ENCODE measurements around the gene EIF4G3. TPM values are rescaled to one million over a fixed set of nuclear protein-coding genes. Genes with fewer than 3 reads are reported as not detected.
A peak's percentile ranks its signal among the peaks of the same experiment; 100 is the strongest.
"Not testable (repeated sequence)": the region's sequence is repeated elsewhere in the genome, so short reads cannot be mapped to it uniquely, and the experiment has no call there.

EIF4G3 gene
- total RNA-seq, 1 experiment from 2014 or later, result 39.9 TPM

GRCh38 chr1:21217812-21218596, 41.3 kb upstream of the EIF4G3 start:
- H3K9me3 Mint-ChIP-seq (ENCODE audit: low read depth, unreplicated experiment), result no peaks in the 10 kb centered on the region
- DNase-seq, result peak; percentile 28
- H3K27me3 Mint-ChIP-seq (ENCODE audit: unreplicated experiment), result no peaks in the 10 kb centered on the region
- intact Hi-C loops (cut with micrococcal nuclease; ENCODE audit: unreplicated experiment), result no loop called here
- H3K27ac Mint-ChIP-seq (ENCODE audit: unreplicated experiment), result no peak overlapping the region
- H3K36me3 Mint-ChIP-seq (ENCODE audit: insufficient read depth, unreplicated experiment), result peaks cover 27% of the 10 kb centered on the region
- TF ChIP-seq CTCF (IDR thresholded peaks at IDR 0.05; ENCODE audit: unreplicated experiment), result no peak
- no peak overlapping the region for H3K4me3 Mint-ChIP-seq (ENCODE audit: low read depth, unreplicated experiment)
- BruUV-seq (replicated peaks), result TSS peak; percentile 40
- H3K4me1 Mint-ChIP-seq (ENCODE audit: low read depth, unreplicated experiment), result no peaks in the 10 kb centered on the region
- CTCF ChIA-PET, result interaction anchor here (0.6 to 1.3 kb wide), 2 partner anchors 137 to 150 kb away, joined by 3 to 4 read pairs; no protein-coding TSS in a partner anchor

GRCh38 chr1:21216835-21217811, 40.4 kb upstream of the EIF4G3 start:
- H3K27ac Mint-ChIP-seq (ENCODE audit: unreplicated experiment), result no peak overlapping the region
- CTCF ChIA-PET, result interaction anchor here (0.6 to 1.3 kb wide), 2 partner anchors 12 to 151 kb away, joined by 4 read pairs; no protein-coding TSS in a partner anchor

GRCh38 chr1:21212126-21212525, 35.4 kb upstream of the EIF4G3 start:
- CTCF ChIA-PET, result no interaction called here
- DNase-seq, result no peak
- no peak overlapping the region for H3K4me3 Mint-ChIP-seq (ENCODE audit: low read depth, unreplicated experiment)
- no peak overlapping the region for H3K27ac Mint-ChIP-seq (ENCODE audit: unreplicated experiment)
- TF ChIP-seq CTCF (IDR thresholded peaks at IDR 0.05; ENCODE audit: unreplicated experiment), result no peak
- H3K27me3 Mint-ChIP-seq (ENCODE audit: unreplicated experiment), result no peaks in the 10 kb centered on the region
- peaks cover 12% of the 10 kb centered on the region for H3K36me3 Mint-ChIP-seq (ENCODE audit: insufficient read depth, unreplicated experiment)
- BruUV-seq (replicated peaks), result no TSS peak
- intact Hi-C loops (cut with micrococcal nuclease; ENCODE audit: unreplicated experiment), result no loop called here
- no peaks in the 10 kb centered on the region for H3K9me3 Mint-ChIP-seq (ENCODE audit: low read depth, unreplicated experiment)
- H3K4me1 Mint-ChIP-seq (ENCODE audit: low read depth, unreplicated experiment), result no peaks in the 10 kb centered on the region

More at GRCh38 chr1:21216835-21217811, 40.4 kb upstream of the EIF4G3 start:
- Mint-ChIP-seq H3K4me3 (ENCODE audit: low read depth, unreplicated experiment) (no peak overlapping the region), H3K4me1 (ENCODE audit: low read depth, unreplicated experiment) (no peaks in the 10 kb centered on the region), H3K36me3 (ENCODE audit: insufficient read depth, unreplicated experiment) (peaks cover 27% of the 10 kb centered on the region), H3K27me3 (ENCODE audit: unreplicated experiment) (no peaks in the 10 kb centered on the region), H3K9me3 (ENCODE audit: low read depth, unreplicated experiment) (no peaks in the 10 kb centered on the region)
- DNase-seq, result peak; percentile 57
- no TSS peak for BruUV-seq (replicated peaks)
- TF ChIP-seq CTCF (IDR thresholded peaks at IDR 0.05; ENCODE audit: unreplicated experiment), result peak; percentile 53
- intact Hi-C loops (cut with micrococcal nuclease; ENCODE audit: unreplicated experiment), result no loop called here

- H3K36me3 Mint-ChIP-seq (ENCODE audit: insufficient read depth, unreplicated experiment); DNase-seq; intact Hi-C loops (cut with micrococcal nuclease; ENCODE audit: unreplicated experiment); BruUV-seq (replicated peaks); H3K4me3 Mint-ChIP-seq (ENCODE audit: low read depth, unreplicated experiment); H3K27ac Mint-ChIP-seq (ENCODE audit: unreplicated experiment); H3K9me3 Mint-ChIP-seq (ENCODE audit: low read depth, unreplicated experiment); H3K27me3 Mint-ChIP-seq (ENCODE audit: unreplicated experiment); H3K4me1 Mint-ChIP-seq (ENCODE audit: low read depth, unreplicated experiment): not testable (repeated sequence)
- CTCF ChIA-PET, result interaction anchor here (1.1 kb wide), 1 partner anchor 19 kb away, joined by 3 read pairs; no protein-coding TSS in a partner anchor
Measured at GRCh38 chr1:21208137-21208700, 31.5 kb upstream of the EIF4G3 start.
